ENCODE data around the gene RPL27A.
"Not testable (repeated sequence)": the region's sequence is repeated elsewhere in the genome, so short reads cannot be mapped to it uniquely, and the experiment has no call there.

Gene RPL27A

DNA sequence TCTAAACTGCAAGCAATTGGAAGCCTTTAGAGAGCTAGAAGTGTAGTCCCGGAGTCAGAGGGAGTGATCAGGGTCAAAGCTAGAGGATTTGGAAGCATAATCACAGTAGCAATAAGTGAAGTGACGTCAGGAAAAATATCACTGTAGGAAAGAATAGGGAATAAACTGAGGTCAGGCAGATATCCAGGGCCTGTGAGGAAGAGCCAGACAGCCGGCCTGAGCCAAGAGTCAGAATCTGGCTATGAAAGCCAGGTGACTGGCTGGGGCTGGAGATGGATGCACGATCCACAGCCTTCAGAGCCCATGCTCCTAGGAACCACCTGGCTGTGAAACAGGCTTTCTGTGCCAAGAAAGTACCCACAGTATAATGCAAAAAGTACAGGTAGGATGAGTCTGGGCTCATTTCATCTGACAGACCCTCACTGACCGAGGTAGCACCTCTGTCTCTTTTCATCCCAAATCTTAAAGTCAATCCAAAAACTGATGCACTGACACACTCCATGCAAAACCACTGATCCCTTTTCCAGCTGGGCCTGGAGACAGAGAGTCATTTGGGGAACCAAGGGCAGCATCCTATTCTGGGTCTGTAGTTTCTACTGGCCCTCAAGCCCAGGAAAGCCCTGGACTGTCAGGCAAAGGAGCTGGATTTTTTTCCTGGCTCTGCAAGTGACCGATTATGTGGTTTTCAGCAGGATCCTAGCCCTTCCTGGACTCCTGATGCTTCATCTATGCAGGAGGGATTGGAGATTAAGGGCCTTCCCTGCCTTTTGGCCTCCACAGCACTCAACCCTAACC, 21.4 kb upstream of the RPL27A start:
- no peak overlapping the region for H3K4me3 Mint-ChIP-seq
- H3K27ac Mint-ChIP-seq: no peak overlapping the region
- H3K36me3 Mint-ChIP-seq: peaks cover 5% of the 10 kb centered on the region
- DNase-seq (ENCODE audit: low spot score in 2 of 2): no peak
- H3K9me3 Mint-ChIP-seq: no peaks in the 10 kb centered on the region
- ATAC-seq: no peak
- no peaks in the 10 kb centered on the region for H3K4me1 Mint-ChIP-seq

DNA sequence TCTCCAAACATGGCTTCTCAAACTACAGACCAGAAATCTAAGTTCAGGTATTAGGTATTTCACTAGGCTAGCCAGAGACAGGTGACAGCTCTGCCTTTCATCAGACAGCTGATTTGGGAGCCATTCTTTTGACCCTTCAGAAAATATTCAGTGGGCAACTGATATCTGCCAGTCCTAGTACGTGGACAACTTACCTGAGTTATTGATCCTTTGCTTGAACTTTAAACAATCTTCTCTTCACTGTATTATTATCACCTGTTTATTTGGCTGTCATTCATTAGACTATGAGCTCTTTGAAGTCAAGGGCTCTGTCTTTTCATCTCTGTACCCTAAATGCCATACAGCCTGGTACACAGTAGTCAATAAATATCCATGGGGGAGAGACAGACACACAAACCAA, 17.4 kb upstream of the RPL27A start:
- ATAC-seq (no peak), DNase-seq (ENCODE audit: low spot score in 2 of 2) (no peak)
- peaks cover 14% of the 10 kb centered on the region for H3K36me3 Mint-ChIP-seq
- no peaks in the 10 kb centered on the region for H3K4me1 Mint-ChIP-seq
- no peak overlapping the region for H3K4me3 Mint-ChIP-seq
- no peak overlapping the region for H3K27ac Mint-ChIP-seq
- no peaks in the 10 kb centered on the region for H3K9me3 Mint-ChIP-seq

DNA sequence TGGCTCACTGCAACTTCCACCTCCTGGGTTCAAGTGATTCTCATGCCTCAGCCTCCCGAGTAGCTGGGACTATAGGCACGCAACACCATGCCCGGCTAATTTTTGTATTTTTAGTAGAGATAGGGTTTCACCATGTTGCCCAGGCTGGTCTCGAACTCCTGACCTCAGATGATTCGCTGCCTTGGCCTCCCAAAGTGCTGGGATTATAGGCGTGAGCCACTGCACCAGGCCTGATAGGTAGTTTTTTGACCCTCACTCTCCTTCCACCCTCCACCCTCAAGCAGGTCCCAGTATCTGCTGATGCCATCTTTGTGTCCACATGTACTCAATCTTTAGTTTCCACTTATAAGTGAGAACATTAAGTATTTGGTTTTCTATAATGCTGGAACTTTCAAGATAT, 12.5 kb upstream of the RPL27A start:
- H3K9me3 Mint-ChIP-seq; H3K4me1 Mint-ChIP-seq; DNase-seq (ENCODE audit: low spot score in 2 of 2); H3K4me3 Mint-ChIP-seq; H3K27ac Mint-ChIP-seq; ATAC-seq: not testable (repeated sequence)
- H3K36me3 Mint-ChIP-seq: peaks cover 34% of the 10 kb centered on the region

DNA sequence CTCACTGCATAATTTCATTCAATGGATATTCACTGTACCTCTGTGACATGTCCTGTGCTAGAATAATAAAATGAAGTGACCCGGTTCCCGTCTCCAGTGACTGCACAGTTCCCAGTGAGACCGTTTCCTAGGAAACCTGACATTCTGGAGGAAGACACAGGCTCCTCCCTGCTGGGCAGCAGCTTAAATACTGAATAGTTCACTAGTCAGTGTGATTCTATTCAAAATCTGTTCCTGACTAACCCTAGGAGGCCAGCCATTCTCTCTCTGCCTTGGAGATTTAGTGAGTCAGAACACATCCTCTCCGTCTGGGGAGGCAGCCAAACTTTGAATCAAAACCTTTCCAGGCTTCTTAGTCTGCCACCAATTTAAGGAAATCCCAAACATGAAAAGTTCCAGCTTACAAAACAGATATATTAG, 11.4 kb upstream of the RPL27A start:
- H3K36me3 Mint-ChIP-seq: peaks cover 34% of the 10 kb centered on the region
- H3K9me3 Mint-ChIP-seq: no peaks in the 10 kb centered on the region
- ATAC-seq: no peak
- peak overlapping the region; percentile 15 for H3K27ac Mint-ChIP-seq
- no peaks in the 10 kb centered on the region for H3K4me1 Mint-ChIP-seq
- no peak overlapping the region for H3K4me3 Mint-ChIP-seq
- DNase-seq (ENCODE audit: low spot score in 2 of 2): no peak

DNA sequence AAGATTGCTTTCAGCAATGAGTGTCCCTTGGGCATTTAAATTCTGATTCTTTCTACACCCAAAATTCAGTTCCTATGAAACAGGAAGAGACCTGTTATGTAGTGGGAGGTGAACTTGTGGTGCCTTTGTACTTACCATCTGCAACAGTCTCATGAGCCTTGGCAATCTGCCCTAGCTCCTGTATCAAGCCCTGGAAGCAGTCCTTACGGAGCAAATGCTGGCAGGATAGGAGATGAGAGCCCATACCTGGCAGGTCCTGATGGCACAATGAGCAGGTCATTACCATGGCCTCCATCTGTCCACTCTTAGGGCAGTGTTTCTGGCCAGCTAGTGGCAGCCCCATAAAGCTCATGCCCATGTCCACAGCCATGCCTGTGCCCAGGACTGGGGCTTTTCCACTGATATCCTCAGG, 10.9 kb upstream of the RPL27A start:
- Mint-ChIP-seq H3K4me1 (no peaks in the 10 kb centered on the region), H3K4me3 (no peak overlapping the region), H3K9me3 (no peaks in the 10 kb centered on the region), H3K27ac (no peak overlapping the region), H3K36me3 (peaks cover 30% of the 10 kb centered on the region)
- DNase-seq (ENCODE audit: low spot score in 2 of 2) (no peak), ATAC-seq (no peak)

DNA sequence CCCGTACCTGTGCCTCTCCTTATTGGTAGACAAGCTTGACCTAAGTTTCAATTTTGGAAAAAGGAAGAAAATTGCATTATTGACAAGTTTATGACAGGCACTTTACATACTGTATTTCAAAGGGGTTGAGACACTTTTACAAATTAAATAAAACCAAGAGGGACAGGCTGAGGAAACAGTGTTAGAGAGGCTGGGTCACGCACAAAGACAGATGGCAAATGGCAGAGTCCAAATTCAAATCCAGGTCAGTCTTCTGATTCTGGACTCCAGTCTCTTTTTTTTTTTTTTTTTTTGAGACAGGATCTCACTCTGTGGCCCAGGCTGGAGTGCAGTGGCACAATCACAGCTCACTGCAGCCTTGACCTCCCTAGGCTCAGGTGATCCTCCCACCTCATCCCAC, 10.2 kb upstream of the RPL27A start:
- Mint-ChIP-seq H3K27ac (no peak overlapping the region), H3K4me1 (no peaks in the 10 kb centered on the region), H3K36me3 (peaks cover 29% of the 10 kb centered on the region), H3K9me3 (no peaks in the 10 kb centered on the region), H3K4me3 (no peak overlapping the region)
- ATAC-seq (no peak), DNase-seq (ENCODE audit: low spot score in 2 of 2) (no peak)

DNA sequence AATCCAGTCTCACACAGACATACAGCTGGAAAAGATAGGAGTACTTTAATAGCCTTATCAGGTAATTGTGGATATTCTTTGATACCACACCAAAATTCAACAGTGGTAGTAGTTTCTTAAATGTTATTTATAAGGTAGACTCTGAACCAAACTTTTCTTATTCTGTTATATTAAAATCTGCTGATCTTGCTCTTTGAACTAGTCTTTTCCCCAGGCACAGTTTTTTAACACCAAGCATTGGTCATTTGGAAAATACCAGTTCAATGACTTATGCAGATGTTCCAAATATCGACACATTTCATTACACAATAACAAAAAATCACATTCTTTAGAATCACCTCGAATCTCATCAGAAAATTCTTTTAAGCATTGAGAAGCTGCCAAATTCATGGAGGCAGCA, 7.7 kb upstream of the RPL27A start:
- no peak for ATAC-seq
- Mint-ChIP-seq H3K36me3 (peaks cover 29% of the 10 kb centered on the region), H3K4me1 (no peaks in the 10 kb centered on the region), H3K27ac (no peak overlapping the region), H3K9me3 (no peaks in the 10 kb centered on the region), H3K4me3 (no peak overlapping the region)
- DNase-seq (ENCODE audit: low spot score in 2 of 2): no peak

DNA sequence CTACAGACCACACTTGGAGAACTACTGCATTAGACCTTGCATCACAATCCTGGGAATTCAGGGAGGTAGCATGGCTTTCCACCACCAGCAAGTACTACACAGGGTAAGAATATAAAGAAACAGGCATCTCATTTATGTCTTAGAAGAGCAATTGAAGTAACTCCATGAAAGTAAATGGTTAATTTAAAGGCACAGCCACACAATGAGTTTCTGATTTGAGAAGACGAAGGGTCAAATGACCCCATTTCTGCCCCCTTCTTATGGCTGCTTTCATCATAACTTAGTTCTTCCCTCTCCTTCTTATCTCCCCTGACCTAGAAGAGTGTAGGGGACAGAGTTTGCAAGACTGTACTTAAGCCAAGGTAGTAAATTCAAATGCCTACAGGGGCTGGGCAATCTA, 6.1 kb upstream of the RPL27A start:
- Mint-ChIP-seq H3K4me3 (no peak overlapping the region), H3K36me3 (peaks cover 18% of the 10 kb centered on the region), H3K9me3 (no peaks in the 10 kb centered on the region), H3K27ac (no peak overlapping the region), H3K4me1 (peaks cover 10% of the 10 kb centered on the region)
- no peak for ATAC-seq
- DNase-seq (ENCODE audit: low spot score in 2 of 2): no peak

DNA sequence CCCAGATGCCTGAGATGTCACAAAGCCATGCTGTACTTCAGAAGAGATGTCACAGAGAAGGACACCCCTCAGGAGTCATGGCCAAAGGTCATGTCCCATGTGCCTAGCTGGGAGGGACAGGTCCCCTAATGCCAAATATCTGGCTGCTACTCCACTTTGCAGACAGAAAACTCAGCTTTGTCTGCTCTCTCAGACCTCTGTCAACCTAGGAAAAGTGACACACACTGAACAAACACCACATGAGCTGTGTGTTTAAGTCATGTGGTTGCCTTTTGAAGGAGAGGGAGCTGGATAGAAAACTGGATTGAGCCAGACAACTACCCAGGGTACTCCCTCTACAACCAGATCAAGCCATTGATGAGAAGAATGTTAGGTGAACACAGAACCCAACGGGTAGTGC, 3.6 kb upstream of the RPL27A start:
- ATAC-seq: no peak
- Mint-ChIP-seq H3K36me3 (peaks cover 27% of the 10 kb centered on the region), H3K9me3 (no peaks in the 10 kb centered on the region), H3K27ac (no peak overlapping the region), H3K4me1 (peaks cover 15% of the 10 kb centered on the region), H3K4me3 (no peak overlapping the region)
- no peak for DNase-seq (ENCODE audit: low spot score in 2 of 2)

DNA sequence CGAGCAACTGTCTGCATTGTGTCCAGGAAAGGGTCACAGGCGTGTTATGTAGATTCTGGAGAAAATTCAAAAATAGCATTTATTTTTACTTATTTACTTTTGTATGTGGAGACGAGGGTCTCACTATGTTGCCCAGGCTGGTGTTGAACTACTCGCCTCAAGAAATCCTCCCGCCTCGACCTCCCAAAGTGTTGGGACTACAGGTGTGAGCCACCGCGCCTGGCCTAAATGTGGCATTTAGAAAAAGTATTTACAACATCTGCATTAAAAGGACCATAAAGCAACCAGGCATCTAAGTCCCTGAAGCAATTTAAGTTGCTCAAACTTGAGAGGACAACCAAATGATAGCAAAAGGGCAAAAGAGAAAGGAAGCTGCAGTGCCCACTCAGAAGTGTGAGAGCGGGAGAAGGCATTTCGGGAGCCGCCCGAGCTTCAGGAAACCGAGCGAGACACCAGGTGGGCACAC, 722 bp upstream of the RPL27A start:
- Mint-ChIP-seq H3K9me3 (no peaks in the 10 kb centered on the region), H3K4me3 (peak overlapping the region; percentile 88), H3K36me3 (peaks cover 56% of the 10 kb centered on the region), H3K4me1 (peaks cover 31% of the 10 kb centered on the region), H3K27ac (peak overlapping the region; percentile 98)
- DNase-seq (ENCODE audit: low spot score in 2 of 2) (no peak), ATAC-seq (no peak)

DNA sequence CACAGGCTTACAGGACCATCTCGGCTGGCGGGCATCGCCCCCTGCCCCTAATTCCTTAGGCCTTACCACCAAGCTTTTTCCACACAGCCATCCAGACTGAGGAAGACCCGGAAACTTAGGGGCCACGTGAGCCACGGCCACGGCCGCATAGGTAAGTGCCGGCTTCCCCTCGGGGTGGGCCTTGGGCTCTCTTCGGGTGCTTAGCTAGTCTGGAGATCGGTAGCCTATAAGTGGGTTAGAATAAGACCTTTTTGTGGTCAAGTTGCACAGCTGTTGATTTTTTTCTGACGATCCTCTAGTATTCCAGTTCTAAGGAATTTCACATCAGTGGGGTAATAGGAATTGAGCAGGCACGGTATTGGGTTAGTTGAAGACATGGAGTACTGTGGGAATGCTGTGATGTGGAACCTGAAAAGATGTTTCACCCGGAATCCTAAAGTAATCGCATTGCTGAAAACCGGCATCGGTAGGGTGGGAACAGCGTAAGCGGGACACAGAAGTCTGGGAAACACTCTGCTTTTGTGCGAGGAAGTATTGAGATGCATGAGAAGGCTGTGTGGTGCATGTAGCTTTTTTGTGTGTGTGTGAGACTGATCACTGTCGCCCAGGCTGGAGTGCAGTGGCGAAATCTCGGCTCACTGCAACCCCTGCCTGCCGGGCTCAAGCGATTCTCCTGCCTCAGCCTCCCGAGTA, 669 bp downstream of the RPL27A start:
- Mint-ChIP-seq H3K9me3 (no peaks in the 10 kb centered on the region), H3K27ac (peak overlapping the region; percentile 98), H3K4me3 (peak overlapping the region; percentile 88), H3K4me1 (peaks cover 38% of the 10 kb centered on the region), H3K36me3 (peaks cover 70% of the 10 kb centered on the region)
- DNase-seq (ENCODE audit: low spot score in 2 of 2) (no peak), ATAC-seq (peak; percentile 0)

DNA sequence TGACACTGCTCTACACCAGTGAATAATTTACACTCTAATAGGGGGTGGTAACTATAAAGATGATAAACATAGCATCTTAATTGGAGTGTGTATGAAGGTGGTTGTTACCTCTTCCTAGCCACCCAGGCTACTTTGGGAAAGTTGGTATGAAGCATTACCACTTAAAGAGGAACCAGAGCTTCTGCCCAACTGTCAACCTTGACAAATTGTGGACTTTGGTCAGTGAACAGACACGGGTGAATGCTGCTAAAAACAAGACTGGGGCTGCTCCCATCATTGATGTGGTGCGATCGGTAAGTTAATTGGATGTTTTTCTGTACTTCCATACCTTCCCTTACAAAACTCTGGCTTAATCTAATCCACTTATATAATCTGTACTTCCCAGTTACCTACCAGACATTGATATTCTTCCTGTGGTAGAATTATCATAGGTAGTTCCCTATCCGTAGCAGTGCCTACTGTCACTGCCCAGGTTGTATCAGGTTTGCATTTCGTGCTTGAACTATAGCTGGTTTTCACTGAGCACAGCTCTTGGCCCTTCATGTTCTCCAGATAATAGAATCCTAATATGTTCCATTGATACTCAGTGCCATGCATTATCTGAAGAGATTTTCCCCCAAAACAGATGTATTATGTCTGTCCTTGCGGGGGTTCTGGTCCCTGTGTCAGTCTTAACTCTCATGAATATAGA, 2.2 kb downstream of the RPL27A start:
- no peaks in the 10 kb centered on the region for H3K9me3 Mint-ChIP-seq
- peaks cover 53% of the 10 kb centered on the region for H3K4me1 Mint-ChIP-seq
- peak overlapping the region; percentile 88 for H3K4me3 Mint-ChIP-seq
- peaks cover 85% of the 10 kb centered on the region for H3K36me3 Mint-ChIP-seq
- ATAC-seq (no peak), DNase-seq (ENCODE audit: low spot score in 2 of 2) (no peak)
- peak overlapping the region; percentile 98 for H3K27ac Mint-ChIP-seq

DNA sequence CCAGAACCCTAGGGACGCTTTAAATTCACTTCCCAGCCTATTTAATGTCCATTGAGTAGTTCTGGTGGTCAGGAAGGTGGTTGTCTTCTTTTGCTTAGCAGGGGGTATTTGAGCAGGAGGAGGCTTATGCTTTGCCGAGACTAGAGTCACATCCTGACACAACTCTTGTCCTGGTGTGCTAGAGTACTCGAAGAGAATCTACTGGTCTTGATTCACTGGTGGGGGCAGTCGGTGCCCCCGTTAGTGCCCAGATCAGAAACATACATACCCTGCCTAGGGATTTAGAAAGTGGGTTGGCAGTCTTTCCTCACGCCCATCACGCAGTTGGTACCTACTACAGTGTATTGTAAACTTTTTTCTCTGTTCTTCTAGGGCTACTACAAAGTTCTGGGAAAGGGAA, 2.7 kb downstream of the RPL27A start:
- no peaks in the 10 kb centered on the region for H3K9me3 Mint-ChIP-seq
- peak overlapping the region; percentile 88 for H3K4me3 Mint-ChIP-seq
- H3K36me3 Mint-ChIP-seq: peaks cover 90% of the 10 kb centered on the region
- peaks cover 57% of the 10 kb centered on the region for H3K4me1 Mint-ChIP-seq
- ATAC-seq (no peak), DNase-seq (ENCODE audit: low spot score in 2 of 2) (no peak)
- H3K27ac Mint-ChIP-seq: peak overlapping the region; percentile 98

DNA sequence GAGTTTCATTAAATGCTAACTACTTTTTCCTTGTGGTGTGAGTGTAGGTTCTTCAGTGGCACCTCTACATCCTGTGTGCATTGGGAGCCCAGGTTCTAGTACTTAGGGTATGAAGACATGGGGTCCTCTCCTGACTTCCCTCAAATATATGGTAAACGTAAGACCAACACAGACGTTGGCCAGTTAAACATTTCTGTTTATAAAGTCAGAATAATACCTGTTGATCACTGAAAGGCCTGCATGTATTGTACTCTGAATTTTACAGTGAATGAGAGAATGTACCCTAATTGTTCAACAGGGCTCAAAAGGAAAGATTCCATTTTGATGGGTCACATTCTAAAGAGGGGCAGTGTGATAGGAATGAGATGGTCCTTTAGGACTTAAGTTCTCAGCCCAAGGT, 3.2 kb downstream of the RPL27A start:
- H3K36me3 Mint-ChIP-seq: peaks cover 94% of the 10 kb centered on the region

DNA sequence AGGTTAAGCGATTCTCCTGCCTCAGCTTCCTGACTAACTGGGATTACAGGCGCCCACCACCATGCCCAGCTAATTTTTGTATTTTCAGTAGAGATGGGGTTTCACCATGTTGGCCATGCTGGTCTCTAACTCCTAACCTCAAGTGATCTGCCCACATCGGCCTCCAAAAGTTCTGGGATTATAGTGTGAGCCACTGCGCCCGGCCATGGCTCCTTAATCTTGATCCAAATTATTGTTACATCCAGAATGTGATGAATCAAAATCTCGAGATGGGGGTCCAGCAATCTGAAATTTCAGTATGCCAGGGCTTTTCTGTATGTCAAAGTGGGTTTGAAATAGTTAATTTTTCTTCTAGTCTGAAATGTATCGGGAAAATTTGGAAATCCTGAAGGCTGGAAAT, 3.7 kb downstream of the RPL27A start:
- DNase-seq (ENCODE audit: low spot score in 2 of 2) (no peak), ATAC-seq (no peak)
- Mint-ChIP-seq H3K4me3 (no peak overlapping the region), H3K4me1 (peaks cover 50% of the 10 kb centered on the region), H3K9me3 (no peaks in the 10 kb centered on the region), H3K36me3 (peaks cover 99% of the 10 kb centered on the region), H3K27ac (peak overlapping the region; percentile 98)

More for the DNA sequence above, 3.2 kb downstream of the RPL27A start:
- H3K4me1 Mint-ChIP-seq: peaks cover 52% of the 10 kb centered on the region
- no peaks in the 10 kb centered on the region for H3K9me3 Mint-ChIP-seq
- ATAC-seq (no peak), DNase-seq (ENCODE audit: low spot score in 2 of 2) (no peak)
- peak overlapping the region; percentile 98 for H3K27ac Mint-ChIP-seq
- peak overlapping the region; percentile 88 for H3K4me3 Mint-ChIP-seq

Measured in stimulated activated effector memory CD8-positive, alpha-beta T cell treated with anti-CD3 and anti-CD28 coated beads, Interleukin-12 subunit alpha, Interleukin-12 subunit beta, amount 100 ng/mL, for 72 hours (primary cell).